Measurements from ENCODE around the gene CMKLR1.

Gene CMKLR1, protein sequence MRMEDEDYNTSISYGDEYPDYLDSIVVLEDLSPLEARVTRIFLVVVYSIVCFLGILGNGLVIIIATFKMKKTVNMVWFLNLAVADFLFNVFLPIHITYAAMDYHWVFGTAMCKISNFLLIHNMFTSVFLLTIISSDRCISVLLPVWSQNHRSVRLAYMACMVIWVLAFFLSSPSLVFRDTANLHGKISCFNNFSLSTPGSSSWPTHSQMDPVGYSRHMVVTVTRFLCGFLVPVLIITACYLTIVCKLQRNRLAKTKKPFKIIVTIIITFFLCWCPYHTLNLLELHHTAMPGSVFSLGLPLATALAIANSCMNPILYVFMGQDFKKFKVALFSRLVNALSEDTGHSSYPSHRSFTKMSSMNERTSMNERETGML

DNA sequence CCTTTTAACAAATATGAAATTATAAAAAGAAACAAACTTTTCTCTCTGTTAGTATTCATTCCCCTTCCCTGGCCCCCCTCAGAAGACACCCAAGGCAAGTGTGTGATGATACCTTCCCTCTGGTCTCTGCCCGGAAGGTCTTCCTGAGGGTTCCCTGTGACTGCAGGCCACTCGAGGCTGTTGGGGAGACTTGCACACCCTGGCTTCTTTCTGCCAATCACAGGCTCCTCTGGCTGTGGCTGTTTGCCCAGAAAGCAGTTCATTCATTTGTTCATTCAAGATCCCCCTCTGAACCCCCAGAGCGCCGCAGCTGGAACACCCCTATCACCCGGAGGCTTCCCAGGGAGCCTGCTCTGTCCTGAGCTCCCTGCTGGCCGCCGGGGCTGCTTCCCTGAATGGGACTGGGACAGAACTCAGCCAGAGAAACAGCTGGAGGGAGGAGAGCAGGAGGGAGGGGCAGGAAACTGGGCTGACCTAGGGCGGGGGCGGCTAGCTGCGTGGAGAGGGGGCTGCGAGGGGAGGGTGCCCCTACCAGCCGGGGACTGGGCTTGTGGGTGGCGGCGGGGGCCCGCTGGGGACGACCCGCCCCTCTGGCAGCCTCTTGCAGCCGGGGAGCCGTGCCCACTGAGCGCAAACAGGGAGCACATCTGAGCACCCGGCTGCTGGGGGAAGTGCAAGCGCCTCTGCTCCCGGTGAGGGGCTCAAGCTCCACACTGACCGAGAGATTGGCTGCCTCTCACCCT, at the start of gene CMKLR1:
CMKLR1 (minus strand) TSS at position 397 of the 743 bp plus-strand sequence. CDS start 45,720 bp downstream, outside the sequence.
- no peak for DNase-seq (ENCODE audit: low read depth)
- no peak within 1 kb of the TSS for H3K4me3 ChIP-seq (ENCODE audit: low read length)
- TF ChIP-seq, protein P1, sequence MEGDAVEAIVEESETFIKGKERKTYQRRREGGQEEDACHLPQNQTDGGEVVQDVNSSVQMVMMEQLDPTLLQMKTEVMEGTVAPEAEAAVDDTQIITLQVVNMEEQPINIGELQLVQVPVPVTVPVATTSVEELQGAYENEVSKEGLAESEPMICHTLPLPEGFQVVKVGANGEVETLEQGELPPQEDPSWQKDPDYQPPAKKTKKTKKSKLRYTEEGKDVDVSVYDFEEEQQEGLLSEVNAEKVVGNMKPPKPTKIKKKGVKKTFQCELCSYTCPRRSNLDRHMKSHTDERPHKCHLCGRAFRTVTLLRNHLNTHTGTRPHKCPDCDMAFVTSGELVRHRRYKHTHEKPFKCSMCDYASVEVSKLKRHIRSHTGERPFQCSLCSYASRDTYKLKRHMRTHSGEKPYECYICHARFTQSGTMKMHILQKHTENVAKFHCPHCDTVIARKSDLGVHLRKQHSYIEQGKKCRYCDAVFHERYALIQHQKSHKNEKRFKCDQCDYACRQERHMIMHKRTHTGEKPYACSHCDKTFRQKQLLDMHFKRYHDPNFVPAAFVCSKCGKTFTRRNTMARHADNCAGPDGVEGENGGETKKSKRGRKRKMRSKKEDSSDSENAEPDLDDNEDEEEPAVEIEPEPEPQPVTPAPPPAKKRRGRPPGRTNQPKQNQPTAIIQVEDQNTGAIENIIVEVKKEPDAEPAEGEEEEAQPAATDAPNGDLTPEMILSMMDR (conservative IDR thresholded peaks at IDR 0.05; ENCODE audit: low read depth, low read length), result no peak

DNA sequence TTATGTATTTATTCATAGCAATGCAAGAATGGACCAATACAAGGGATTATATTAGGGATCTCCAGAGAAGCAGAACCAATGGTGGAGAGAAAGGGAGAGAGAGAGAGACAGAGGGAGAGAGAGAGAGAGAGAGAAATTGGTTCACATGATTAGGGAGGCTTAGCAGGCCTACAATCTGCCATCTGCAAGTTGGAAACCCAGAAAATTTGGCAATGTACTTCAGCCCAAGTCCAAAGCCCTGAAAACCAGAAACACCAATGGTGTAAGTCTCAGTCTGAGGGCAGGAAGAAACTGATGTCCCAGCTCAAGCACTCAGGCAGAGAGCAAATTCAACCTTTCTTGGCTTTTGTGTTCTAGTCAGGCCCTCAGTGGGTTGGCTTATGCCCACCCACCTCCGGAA, 48.7 kb upstream of the CMKLR1 start:
- TF ChIP-seq, protein P1 (conservative IDR thresholded peaks at IDR 0.05; ENCODE audit: low read depth, low read length), result no peak
- no peak for DNase-seq (ENCODE audit: low read depth)
- H3K4me3 ChIP-seq (ENCODE audit: low read length), result no peak overlapping the region

DNA sequence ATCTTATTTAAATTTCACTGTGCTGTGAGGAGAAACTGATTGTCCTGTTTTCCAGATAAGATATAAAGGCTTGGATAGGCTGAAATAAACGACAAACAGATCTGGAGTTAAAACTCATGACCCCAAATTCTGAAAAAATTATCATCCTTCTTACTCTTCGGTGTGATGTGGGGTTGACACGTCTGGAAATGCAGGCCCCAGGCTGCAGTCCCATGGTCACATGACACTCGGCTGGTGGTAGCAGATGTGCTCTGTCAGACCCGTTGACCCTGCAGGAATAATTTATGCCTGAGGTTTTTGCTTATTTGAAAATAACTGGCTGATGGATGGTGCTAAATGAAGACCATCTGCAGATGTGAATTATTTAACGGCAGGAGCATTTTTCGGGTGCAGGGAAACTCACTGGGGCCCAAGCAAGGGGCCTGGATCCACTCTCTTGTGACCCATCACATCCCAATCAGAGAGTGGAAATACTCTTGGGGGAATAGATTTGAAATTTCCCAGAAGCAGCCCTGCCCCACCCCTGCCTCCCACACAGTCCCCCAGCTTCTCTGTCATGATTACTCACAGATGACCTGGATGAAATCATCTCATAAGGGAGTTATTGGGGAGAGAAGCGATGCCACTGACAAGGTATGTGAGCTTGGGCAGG, 47.7 kb upstream of the CMKLR1 start:
- no peak overlapping the region for H3K4me3 ChIP-seq (ENCODE audit: low read length)
- no peak for DNase-seq (ENCODE audit: low read depth)
- TF ChIP-seq, protein P1 (conservative IDR thresholded peaks at IDR 0.05; ENCODE audit: low read depth, low read length), result no peak

DNA sequence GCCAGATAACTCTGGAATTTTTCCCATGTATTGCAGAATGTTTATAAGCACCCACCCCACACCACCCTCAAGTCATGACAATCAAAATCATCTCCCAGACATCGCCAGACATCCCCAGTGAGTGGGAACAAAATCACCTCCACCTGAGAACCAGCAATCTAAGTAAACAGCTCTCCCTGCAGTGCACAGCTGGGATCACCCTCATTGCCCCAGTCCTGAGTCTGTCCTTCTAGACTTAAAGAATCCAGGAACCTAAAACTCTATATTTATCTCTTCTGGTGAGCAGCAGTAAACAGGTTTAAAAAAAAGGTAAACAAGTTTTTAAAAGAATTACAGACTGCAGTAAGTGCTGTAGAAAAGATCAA, 43.3 kb upstream of the CMKLR1 start:
- DNase-seq (ENCODE audit: low read depth), result no peak
- TF ChIP-seq, protein P1 (conservative IDR thresholded peaks at IDR 0.05; ENCODE audit: low read depth, low read length), result no peak
- no peak overlapping the region for H3K4me3 ChIP-seq (ENCODE audit: low read length)

DNA sequence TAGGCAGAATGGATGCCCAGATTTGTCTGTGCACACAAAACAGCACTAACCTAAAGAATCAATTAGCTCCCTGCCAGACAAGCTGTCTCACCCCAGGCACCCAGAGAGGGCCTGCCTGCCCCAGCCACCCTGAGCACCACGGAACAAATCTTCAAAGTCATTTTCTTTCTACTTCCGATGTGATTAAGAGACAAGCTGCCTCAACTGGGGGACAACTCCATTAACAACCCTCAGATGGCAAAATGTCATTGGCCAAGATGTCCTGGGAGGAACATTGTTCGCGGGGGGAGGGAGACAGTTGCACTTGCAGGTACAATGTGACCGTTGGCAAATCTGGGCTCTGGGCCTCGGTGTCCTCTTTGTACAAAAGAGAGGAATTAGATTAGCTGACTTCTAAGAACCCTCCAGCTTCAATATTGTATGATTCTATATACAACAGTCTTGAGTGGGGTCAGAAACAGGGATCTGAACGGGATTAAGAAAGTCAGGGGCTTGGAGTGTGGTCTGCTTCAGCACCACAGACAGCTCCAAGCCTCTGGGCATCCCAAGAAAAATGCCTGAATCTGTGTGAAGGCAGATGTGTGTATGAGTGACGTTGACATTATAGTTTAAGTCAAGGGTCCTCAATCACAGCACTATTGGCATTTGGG, 42.8 kb upstream of the CMKLR1 start:
- no peak for DNase-seq (ENCODE audit: low read depth)
- TF ChIP-seq, protein P1 (conservative IDR thresholded peaks at IDR 0.05; ENCODE audit: low read depth, low read length), result no peak
- H3K4me3 ChIP-seq (ENCODE audit: low read length), result no peak overlapping the region

DNA sequence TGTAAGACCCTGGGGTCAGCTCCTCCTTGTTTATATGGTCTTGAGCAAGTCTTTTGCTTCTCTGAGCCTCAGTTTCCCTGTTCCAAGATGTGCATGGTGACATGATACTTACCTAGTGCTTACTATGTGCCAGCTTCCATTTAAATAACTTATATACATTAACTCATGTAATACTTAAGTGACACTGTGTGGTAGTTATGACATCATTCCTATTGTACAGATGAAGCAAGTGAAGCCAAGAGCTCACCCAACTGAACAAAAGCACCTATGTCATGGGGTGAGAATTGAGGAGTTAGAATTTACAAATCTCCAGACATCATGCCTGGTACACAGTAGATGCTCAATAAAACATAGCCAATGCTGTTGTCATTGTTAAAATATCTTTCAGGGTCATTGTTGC, 41.3 kb upstream of the CMKLR1 start:
- TF ChIP-seq, protein P1 (conservative IDR thresholded peaks at IDR 0.05; ENCODE audit: low read depth, low read length), result no peak
- no peak for DNase-seq (ENCODE audit: low read depth)
- no peak overlapping the region for H3K4me3 ChIP-seq (ENCODE audit: low read length)
